Spleen (tissue), 7 donors: ENCODE results near the gene MCM8.

Source experiments
- POLR2A ChIP-seq, 3 donors: fragments of 450-650 bp; IDR thresholded peaks; one replicate each; pipeline ENCODE4 v1.5.1; 2017; ENCODE audit warnings: antibody characterized with exemption in 3 of 3, mild to moderate bottlenecking in 1 of 3
- TF ChIP-seq, protein P1 (sequence below), 11 experiments: fragments of 200-600 bp in 7 of 11; fragments of 450-650 bp in 4 of 11; sonication (generic) in 4 of 11; IDR thresholded peaks in 8 of 11; conservative IDR thresholded peaks in 3 of 11; 1 replicate in 7 of 11; 2 replicates in 4 of 11; pipeline versions ENCODE4 v1.4.0 to v1.8.0; 2016 to 2021; ENCODE audit warnings: antibody characterized with exemption in 11 of 11, inconsistent platforms in 4 of 11, mild to moderate bottlenecking in 1 of 11
- donor health status: DM: no; HTN: no; CAD: no; lungs with moderate emphysema.
- donor health status: DM: no; HTN: no; CAD: no.
- donor health status: DM: no; HTN: no; CAD: no.

DNA sequence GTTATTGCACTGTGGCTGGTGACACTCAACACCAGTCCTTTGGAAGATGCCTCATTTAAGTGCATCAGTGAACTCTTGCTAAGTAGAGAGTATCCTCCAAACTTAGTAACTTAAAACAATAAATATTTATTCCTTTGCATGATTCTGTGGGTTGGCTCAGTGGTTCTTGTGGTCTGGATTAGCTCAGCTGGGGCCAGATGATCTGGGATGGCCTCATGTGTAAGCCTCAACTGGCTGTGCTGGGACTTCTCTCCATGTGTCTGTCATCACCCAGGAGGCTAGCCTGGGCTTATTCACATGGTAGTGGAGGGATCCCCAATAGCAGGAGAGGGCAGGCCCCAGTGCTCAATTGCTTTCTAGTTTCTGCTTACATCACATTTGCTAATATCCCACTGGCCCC lies 95.1 kb downstream of the MCM8 start:
- TF ChIP-seq, protein P1, sequence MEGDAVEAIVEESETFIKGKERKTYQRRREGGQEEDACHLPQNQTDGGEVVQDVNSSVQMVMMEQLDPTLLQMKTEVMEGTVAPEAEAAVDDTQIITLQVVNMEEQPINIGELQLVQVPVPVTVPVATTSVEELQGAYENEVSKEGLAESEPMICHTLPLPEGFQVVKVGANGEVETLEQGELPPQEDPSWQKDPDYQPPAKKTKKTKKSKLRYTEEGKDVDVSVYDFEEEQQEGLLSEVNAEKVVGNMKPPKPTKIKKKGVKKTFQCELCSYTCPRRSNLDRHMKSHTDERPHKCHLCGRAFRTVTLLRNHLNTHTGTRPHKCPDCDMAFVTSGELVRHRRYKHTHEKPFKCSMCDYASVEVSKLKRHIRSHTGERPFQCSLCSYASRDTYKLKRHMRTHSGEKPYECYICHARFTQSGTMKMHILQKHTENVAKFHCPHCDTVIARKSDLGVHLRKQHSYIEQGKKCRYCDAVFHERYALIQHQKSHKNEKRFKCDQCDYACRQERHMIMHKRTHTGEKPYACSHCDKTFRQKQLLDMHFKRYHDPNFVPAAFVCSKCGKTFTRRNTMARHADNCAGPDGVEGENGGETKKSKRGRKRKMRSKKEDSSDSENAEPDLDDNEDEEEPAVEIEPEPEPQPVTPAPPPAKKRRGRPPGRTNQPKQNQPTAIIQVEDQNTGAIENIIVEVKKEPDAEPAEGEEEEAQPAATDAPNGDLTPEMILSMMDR (IDR thresholded peaks at IDR 0.05 in 8 of 11, conservative IDR thresholded peaks at IDR 0.05 in 3 of 11) = no peak
- no peak for TF ChIP-seq POLR2A (IDR thresholded peaks at IDR 0.05)
